Hypothalamus (tissue), 51 donors: ENCODE results near the gene MAPK8.
A peak's percentile ranks its signal among the peaks of the same experiment; 100 is the strongest.

Experiments used
- DNase-seq, 51 donors: peaks; one replicate each; lab custom pipeline; 2025; lab: John Stamatoyannopoulos, UW

MAPK8 gene

GRCh38 chr10:48456808-48457761 is 150.6 kb downstream of the MAPK8 start:
- no peak for DNase-seq

GRCh38 chr10:48457949-48458661 is 151.6 kb downstream of the MAPK8 start:
- no peak for DNase-seq

- DNase-seq, result no peak
These were observed 152.2 kb downstream of the MAPK8 start for GRCh38 chr10:48458662-48459048.

- no peak for DNase-seq
These were observed 153.0 kb downstream of the MAPK8 start for GRCh38 chr10:48459270-48460150.

- DNase-seq, result no peak
These were observed 153.7 kb downstream of the MAPK8 start for GRCh38 chr10:48460182-48460581.

- no peak for DNase-seq
These were observed 155.4 kb downstream of the MAPK8 start for GRCh38 chr10:48461623-48462481.

- DNase-seq, result no peak
These were observed 156.1 kb downstream of the MAPK8 start for GRCh38 chr10:48462482-48463020.

GRCh38 chr10:48463318-48464003 is 157.0 kb downstream of the MAPK8 start:
- DNase-seq, result no peak

- DNase-seq, result no peak
These were observed 157.8 kb downstream of the MAPK8 start for GRCh38 chr10:48464121-48464870.

- peak in 36 of 51 donors; percentile 11 to 80 (median 54) for DNase-seq
These were observed 158.6 kb downstream of the MAPK8 start for GRCh38 chr10:48464871-48465736.

GRCh38 chr10:48465860-48466521 is 159.5 kb downstream of the MAPK8 start:
- DNase-seq, result no peak

- no peak for DNase-seq
These were observed 160.2 kb downstream of the MAPK8 start for GRCh38 chr10:48466611-48467240.

GRCh38 chr10:48467669-48468068 is 161.2 kb downstream of the MAPK8 start:
- no peak for DNase-seq

- no peak for DNase-seq
These were observed 161.8 kb downstream of the MAPK8 start for GRCh38 chr10:48468130-48468790.

- DNase-seq, result no peak
These were observed 162.5 kb downstream of the MAPK8 start for GRCh38 chr10:48468866-48469511.
